Natural killer cell (primary cell): ENCODE data around the gene LGI4. TPM values are rescaled to one million over a fixed set of nuclear protein-coding genes. Genes with fewer than 3 reads are reported as not detected.
"Not testable (repeated sequence)": the region's sequence is repeated elsewhere in the genome, so short reads cannot be mapped to it uniquely, and the experiment has no call there.

ENCODE experiments used
- ATAC-seq, 3 donors: fragments of 150-1000 bp in 2 of 3; fragments of 200-7000 bp in 1 of 3; cut with Tn5 transposase; 1 replicate in 1 of 3; 2 replicates in 2 of 3; pipeline ENCODE4 v1.10.0; 2021; ENCODE audit warnings: mild to moderate bottlenecking in 2 of 3, moderate library complexity in 2 of 3
- DNase-seq, 2 donors: peaks; one replicate each; pipeline versions ENCODE4 v3.0.0 to v3.0.0-alpha.2; 2013 to 2021; ENCODE audit warnings: mixed read lengths in 1 of 2
- H3K27ac ChIP-seq: one replicate; pipeline ENCODE4 v1.5.1; 2013; ENCODE audit warnings: mild to moderate bottlenecking, low read length
- H3K27me3 ChIP-seq: one replicate; pipeline ENCODE4 v1.6.1; 2013; ENCODE audit warnings: low read length; ENCODE audit not compliant: control insufficient read depth, insufficient read depth
- H3K36me3 ChIP-seq: one replicate; pipeline ENCODE4 v1.6.1; 2013; ENCODE audit warnings: low read length; ENCODE audit not compliant: control insufficient read depth, insufficient read depth
- H3K4me1 ChIP-seq: one replicate; pipeline ENCODE4 v1.6.1; 2013; ENCODE audit warnings: low read length; ENCODE audit not compliant: control insufficient read depth, insufficient read depth
- H3K4me3 ChIP-seq: one replicate; pipeline ENCODE4 v1.5.1; 2013; ENCODE audit warnings: low read length
- H3K9me3 ChIP-seq: one replicate; pipeline ENCODE4 v1.6.1; 2013; ENCODE audit warnings: low read length; ENCODE audit not compliant: control insufficient read depth, insufficient read depth
- H3K27ac Mint-ChIP-seq, 2 donors: one replicate each; pipeline ENCODE4 v1.8.0; 2022; ENCODE audit warnings: mild to moderate bottlenecking in 2 of 2, mixed read lengths in 2 of 2, moderate library complexity in 1 of 2
- H3K27me3 Mint-ChIP-seq, 2 donors: one replicate each; pipeline ENCODE4 v1.8.0; 2022; ENCODE audit warnings: low read depth in 2 of 2, mixed read lengths in 2 of 2
- H3K36me3 Mint-ChIP-seq: one replicate; pipeline ENCODE4 v1.8.0; 2022; ENCODE audit warnings: mixed read lengths
- H3K4me1 Mint-ChIP-seq, 2 donors: one replicate each; pipeline ENCODE4 v1.8.0; 2022; ENCODE audit warnings: mixed read lengths in 2 of 2
- H3K4me3 Mint-ChIP-seq: one replicate; pipeline ENCODE4 v1.8.0; 2022; ENCODE audit warnings: mild to moderate bottlenecking, moderate library complexity, mixed read lengths
- H3K9me3 Mint-ChIP-seq, 2 donors: one replicate each; pipeline ENCODE4 v1.8.0; 2022; ENCODE audit warnings: mixed read lengths in 2 of 2
- WGBS: methylation state at CpG from one replicate; pipeline ENCODE4 v1.1.7; 2013; ENCODE audit warnings: missing lambda C conversion rate; ENCODE audit not compliant: insufficient coverage; 5-methylcytosine and 5-hydroxymethylcytosine counted together
- intact Hi-C: fragments of 100-400 bp; cut with micrococcal nuclease; formaldehyde crosslinking; loops from one replicate; pipeline ENCODE4 v1.14.2; 2022
- total RNA-seq, 4 donors: library from RNA; stranded (reverse); fragments of 120-200 nt in 1 of 4; gene quantifications; one replicate each; pipeline versions ENCODE4 v1.2.3 to v1.2.4, GENCODE V29; 2013 to 2022
- TF ChIP-seq, protein P1 (sequence below): fragments of 200-600 bp; IDR thresholded peaks from one replicate; pipeline ENCODE4 v1.8.0; 2022; ENCODE audit warnings: antibody characterized with exemption

LGI4 gene
- total RNA-seq, 3 donors from 2014 or later (not counting 1 experiment from before 2014, with no cell fraction given) = 0.49 to 0.72 TPM; not detected in 1

DNA sequence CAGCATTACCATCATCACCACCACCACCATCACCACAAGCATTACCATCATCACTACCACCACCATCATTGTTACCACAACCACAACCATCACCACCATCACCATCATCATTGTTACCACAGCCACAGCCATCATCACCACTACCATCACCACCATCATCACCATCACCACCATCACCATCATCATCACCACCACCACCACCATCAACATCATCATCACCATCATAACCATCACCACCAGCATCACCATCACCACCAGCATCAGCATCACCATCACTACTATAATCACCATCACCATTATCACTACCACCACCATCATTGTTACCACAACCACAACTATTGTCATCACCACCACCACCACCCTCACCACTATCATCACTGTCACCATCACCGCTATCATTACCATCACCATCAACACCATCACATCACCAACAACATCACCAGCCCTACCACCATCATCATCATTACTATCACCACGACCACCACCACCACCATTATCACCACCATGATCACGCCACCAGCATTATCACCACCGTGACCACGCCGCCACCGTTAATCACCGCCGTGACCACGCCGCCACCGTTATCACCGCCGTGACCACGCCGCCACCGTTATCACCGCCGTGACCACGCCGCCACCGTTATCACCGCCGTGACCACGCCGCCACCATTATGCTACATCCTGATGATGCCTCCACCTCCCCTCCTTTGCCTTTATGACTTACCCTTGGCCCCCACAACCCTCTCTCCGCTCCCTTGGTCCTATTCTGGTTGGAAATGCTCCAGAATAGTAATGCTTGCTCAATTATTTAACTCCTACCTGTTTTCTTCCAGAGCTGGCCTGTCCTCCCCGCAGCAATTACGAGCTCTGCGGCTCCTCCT is 29.2 kb downstream of the LGI4 start:
- Histone ChIP-seq H3K9me3 (peaks cover 5% of the 10 kb centered on the region), H3K4me1 (no peaks in the 10 kb centered on the region), H3K27me3 (no peaks in the 10 kb centered on the region), H3K4me3 (no peak overlapping the region), H3K27ac (no peak overlapping the region), H3K36me3 (no peaks in the 10 kb centered on the region)
- Mint-ChIP-seq H3K4me3 (no peak overlapping the region), H3K27me3 (peaks cover 0 to 6% of the 10 kb centered on the region in 2 donors), H3K9me3 (no peaks in the 10 kb centered on the region), H3K36me3 (no peaks in the 10 kb centered on the region), H3K4me1 (no peaks in the 10 kb centered on the region), H3K27ac (no peak overlapping the region)
- DNase-seq (no peak), ATAC-seq (peak in 2 of 3 donors; percentile 21 to 42)
- 90% methylated on average over 30 of the region's 30 CpGs for WGBS
- TF ChIP-seq, protein P1, sequence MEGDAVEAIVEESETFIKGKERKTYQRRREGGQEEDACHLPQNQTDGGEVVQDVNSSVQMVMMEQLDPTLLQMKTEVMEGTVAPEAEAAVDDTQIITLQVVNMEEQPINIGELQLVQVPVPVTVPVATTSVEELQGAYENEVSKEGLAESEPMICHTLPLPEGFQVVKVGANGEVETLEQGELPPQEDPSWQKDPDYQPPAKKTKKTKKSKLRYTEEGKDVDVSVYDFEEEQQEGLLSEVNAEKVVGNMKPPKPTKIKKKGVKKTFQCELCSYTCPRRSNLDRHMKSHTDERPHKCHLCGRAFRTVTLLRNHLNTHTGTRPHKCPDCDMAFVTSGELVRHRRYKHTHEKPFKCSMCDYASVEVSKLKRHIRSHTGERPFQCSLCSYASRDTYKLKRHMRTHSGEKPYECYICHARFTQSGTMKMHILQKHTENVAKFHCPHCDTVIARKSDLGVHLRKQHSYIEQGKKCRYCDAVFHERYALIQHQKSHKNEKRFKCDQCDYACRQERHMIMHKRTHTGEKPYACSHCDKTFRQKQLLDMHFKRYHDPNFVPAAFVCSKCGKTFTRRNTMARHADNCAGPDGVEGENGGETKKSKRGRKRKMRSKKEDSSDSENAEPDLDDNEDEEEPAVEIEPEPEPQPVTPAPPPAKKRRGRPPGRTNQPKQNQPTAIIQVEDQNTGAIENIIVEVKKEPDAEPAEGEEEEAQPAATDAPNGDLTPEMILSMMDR = no peak
- intact Hi-C loops = no loop called here

DNA sequence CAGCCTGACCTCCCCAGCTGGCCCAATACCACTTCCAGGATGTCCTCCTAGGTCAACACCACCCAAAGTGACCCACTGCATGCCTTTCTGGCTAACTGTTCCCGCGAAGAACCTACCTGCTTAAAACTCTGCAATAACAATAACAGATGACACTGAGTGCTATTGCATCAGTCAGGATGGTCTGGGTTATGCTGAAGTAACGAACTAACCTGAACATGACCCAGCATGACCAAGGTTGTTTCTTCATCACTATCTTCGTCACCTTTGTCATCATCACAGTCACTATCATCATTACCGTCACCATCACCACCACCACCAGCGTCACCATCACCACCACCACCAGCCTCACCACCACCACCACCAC is 29.8 kb downstream of the LGI4 start:
- DNase-seq (no peak), ATAC-seq (peak in 1 of 3 donors; percentile 26)
- no peaks in the 10 kb centered on the region for H3K4me1 ChIP-seq
- no peaks in the 10 kb centered on the region for H3K36me3 ChIP-seq
- no peaks in the 10 kb centered on the region for H3K36me3 Mint-ChIP-seq
- peaks cover 0 to 6% of the 10 kb centered on the region in 2 donors for H3K27me3 Mint-ChIP-seq
- TF ChIP-seq, protein P1 = no peak
- H3K4me3 ChIP-seq = no peak overlapping the region
- H3K27ac Mint-ChIP-seq = no peak overlapping the region
- no peak overlapping the region for H3K27ac ChIP-seq
- no peaks in the 10 kb centered on the region for H3K27me3 ChIP-seq
- H3K4me1 Mint-ChIP-seq = no peaks in the 10 kb centered on the region
- peaks cover 5% of the 10 kb centered on the region for H3K9me3 ChIP-seq
- H3K4me3 Mint-ChIP-seq = no peak overlapping the region
- no peaks in the 10 kb centered on the region for H3K9me3 Mint-ChIP-seq
- intact Hi-C loops = no loop called here
- 92% methylated on average over 6 of the region's 6 CpGs for WGBS

DNA sequence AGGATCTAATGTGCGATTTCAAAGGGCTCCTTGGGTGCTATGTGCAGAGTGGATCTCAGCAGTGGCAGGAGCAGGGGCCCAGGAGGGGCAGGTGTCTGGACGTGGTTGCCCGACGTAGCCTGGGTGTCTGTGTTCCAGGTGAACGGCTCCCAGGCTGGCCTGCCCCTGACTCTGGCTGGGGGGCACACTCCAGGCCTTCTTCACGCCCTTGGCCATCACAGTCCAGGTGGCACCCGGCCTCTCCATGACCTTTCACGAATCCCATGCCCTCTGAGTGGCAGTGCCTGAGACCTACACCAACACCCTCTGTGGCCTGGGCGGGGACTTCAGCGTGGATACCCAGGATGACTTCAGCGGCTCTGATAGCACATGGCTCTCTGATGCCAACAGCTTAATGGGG is 30.5 kb downstream of the LGI4 start:
- Mint-ChIP-seq H3K9me3 (no peaks in the 10 kb centered on the region), H3K27me3 (peaks cover 0 to 6% of the 10 kb centered on the region in 2 donors), H3K4me1 (no peaks in the 10 kb centered on the region), H3K27ac (no peak overlapping the region), H3K36me3 (no peaks in the 10 kb centered on the region), H3K4me3 (no peak overlapping the region)
- intact Hi-C loops = no loop called here
- WGBS = 90% methylated on average over 11 of the region's 11 CpGs
- no peak overlapping the region for H3K27ac ChIP-seq
- no peak for ATAC-seq
- H3K9me3 ChIP-seq = peaks cover 5% of the 10 kb centered on the region
- no peak overlapping the region for H3K4me3 ChIP-seq
- H3K36me3 ChIP-seq = no peaks in the 10 kb centered on the region
- H3K4me1 ChIP-seq = no peaks in the 10 kb centered on the region
- TF ChIP-seq, protein P1 = no peak
- DNase-seq = no peak
- no peaks in the 10 kb centered on the region for H3K27me3 ChIP-seq

DNA sequence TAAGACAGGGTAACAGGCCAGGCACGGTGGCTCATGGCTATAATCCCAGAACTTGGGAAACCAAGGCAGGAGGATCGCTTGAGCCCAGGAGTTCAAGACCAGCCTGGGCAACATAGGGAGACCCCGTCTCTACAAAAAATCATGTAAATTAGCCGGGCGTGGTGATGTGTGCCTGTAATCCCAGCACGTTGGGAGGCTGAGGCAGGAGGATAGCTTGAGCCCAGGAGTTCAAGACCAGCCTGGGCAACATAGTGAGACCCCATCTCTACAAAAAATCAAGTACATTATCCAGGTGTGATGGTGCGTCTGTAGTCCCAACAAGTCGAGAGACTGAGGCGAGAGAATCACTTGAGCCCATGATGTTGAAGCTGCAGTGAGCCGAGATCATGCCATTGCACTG is 31.2 kb downstream of the LGI4 start:
- H3K36me3 Mint-ChIP-seq = not testable (repeated sequence)
- 81% methylated on average over 10 of the region's 10 CpGs for WGBS

GRCh38 chr19:35101949-35102348 is 32.9 kb downstream of the LGI4 start:
- H3K36me3 Mint-ChIP-seq, ATAC-seq, H3K27me3 Mint-ChIP-seq, intact Hi-C loops, H3K4me1 Mint-ChIP-seq, H3K4me3 Mint-ChIP-seq, H3K27ac ChIP-seq, DNase-seq, H3K36me3 ChIP-seq, H3K27ac Mint-ChIP-seq, H3K9me3 Mint-ChIP-seq, H3K4me1 ChIP-seq, H3K9me3 ChIP-seq, H3K4me3 ChIP-seq, H3K27me3 ChIP-seq: not testable (repeated sequence)
- WGBS = 88% methylated on average over 5 of the region's 10 CpGs

More for the DNA sequence above, 31.2 kb downstream of the LGI4 start:
- H3K27ac Mint-ChIP-seq, H3K4me3 ChIP-seq, H3K9me3 ChIP-seq, H3K36me3 ChIP-seq, H3K4me3 Mint-ChIP-seq, H3K27me3 Mint-ChIP-seq, intact Hi-C loops, H3K27me3 ChIP-seq, H3K27ac ChIP-seq, DNase-seq, ATAC-seq, H3K4me1 ChIP-seq, H3K4me1 Mint-ChIP-seq, H3K9me3 Mint-ChIP-seq: not testable (repeated sequence)
